ENCODE results near the gene NUDT7. TPM values are rescaled to one million over a fixed set of nuclear protein-coding genes. Genes with fewer than 3 reads are reported as not detected.

NUDT7 gene
- total and polyA plus RNA-seq, 9 of the 15 experiments (the other 6 are each of a cell fraction or from before 2014, with no cell fraction given): 5.6 to 24.2 (median 10.5) TPM

GRCh38 chr16:77782694-77783093, 60.4 kb downstream of the NUDT7 start:
- 0% methylated on average over 2 of the region's 2 CpGs for WGBS (ENCODE audit: insufficient coverage, low coverage, missing lambda C conversion rate)
- Histone ChIP-seq H4K20me1 (replicated peaks; ENCODE audit: control insufficient read depth, insufficient read depth, low read length) (no peaks in the 10 kb centered on the region), H3K27me3 (ENCODE audit: control insufficient read depth in 2 of 2, insufficient read depth in 2 of 2, low read length in 2 of 2) (peaks cover 0 to 3% of the 10 kb centered on the region in 2 experiments; a peak in 1 of 5 replicates), H3K4me1 (replicated peaks in 1 of 2; ENCODE audit: control insufficient read depth in 2 of 2, insufficient read depth in 2 of 2, low read length in 2 of 2) (no peaks in the 10 kb centered on the region), H3K79me2 (ENCODE audit: control insufficient read depth, insufficient read depth, low read length) (no peaks in the 10 kb centered on the region), H3K9me1 (ENCODE audit: control insufficient read depth, insufficient read depth, low read length) (no peaks in the 10 kb centered on the region), H3K9me3 (replicated peaks; ENCODE audit: control insufficient read depth, insufficient read depth, low read depth, low read length) (no peaks in the 10 kb centered on the region), H3K4me3 (no peak overlapping the region), H3K4me2 (ENCODE audit: insufficient read depth, low read length) (no peak overlapping the region), H3K27ac (ENCODE audit: extremely low read depth, low read depth, low read length) (no peak overlapping the region), H3K9ac (ENCODE audit: insufficient read depth in 1 of 2, low read depth in 2 of 2, low read length in 2 of 2) (no peak overlapping the region), H2AFZ (ENCODE audit: low read depth, low read length) (no peak overlapping the region), H3K36me3 (ENCODE audit: control insufficient read depth, insufficient read depth, low read length) (no peaks in the 10 kb centered on the region)
- no TSS peak for BruUV-seq (replicated peaks)
- in situ Hi-C loops (cut with MboI) (no loop called here), intact Hi-C loops (cut with micrococcal nuclease) (loop anchor here (2.0 kb wide), 1 partner anchor 106 kb away; no protein-coding TSS in a partner anchor)
- TF ChIP-seq RBM39 (optimal IDR thresholded peaks at IDR 0.05; ENCODE audit: low read depth, low read length) (no peak), ZNF592 (IDR thresholded peaks at IDR 0.05) (no peak), CTCFL (IDR thresholded peaks at IDR 0.05; ENCODE audit: borderline replicate concordance, insufficient read depth, low read depth, low read length, poor library complexity, severe bottlenecking) (peak; percentile 27), ZNF274 (IDR thresholded peaks at IDR 0.05; ENCODE audit: borderline replicate concordance, low read depth, low read length) (no peak), RAD21 (CRISPR knock-in tag; conservative IDR thresholded peaks at IDR 0.05 in 1 of 2, IDR thresholded peaks at IDR 0.05 in 1 of 2) (peak; percentile 16 to 45; a peak in 2 of 4 replicates), CTCF (IDR thresholded peaks at IDR 0.05 in 2 of 3, conservative IDR thresholded peaks at IDR 0.05 in 1 of 3; ENCODE audit: insufficient read depth in 2 of 3, low read depth in 1 of 3, low read length in 3 of 3) (peak; percentile 9 to 43 (median 30); a peak in 2 of 6 replicates)
- peak in 2 of 4 experiments; percentile 12 to 14 for DNase-seq (ENCODE audit: extremely low read depth in 1 of 4, low spot score in 3 of 4)
- POLR2A ChIA-PET: no interaction called here
- FAIRE-seq: no peak
- ATAC-seq: peak; percentile 67; the same call in 2 of the 3 replicates
- CTCF ChIA-PET (ENCODE audit: low intra/inter-chr PET ratio): no interaction called here

All from K562 (cell line).